ENCODE results near the gene PDCD11. TPM values are rescaled to one million over a fixed set of nuclear protein-coding genes. Genes with fewer than 3 reads are reported as not detected.

PDCD11 gene
- total RNA-seq, 1 donor from 2014 or later, result 25.1 TPM

GRCh38 chr10:103374263-103374662 lies 22.2 kb upstream of the PDCD11 start:
- no peaks in the 10 kb centered on the region for H3K27me3 ChIP-seq
- peaks cover 7% of the 10 kb centered on the region for H3K4me1 ChIP-seq
- H3K4me3 ChIP-seq, result no peak overlapping the region
- TF ChIP-seq, protein P1, sequence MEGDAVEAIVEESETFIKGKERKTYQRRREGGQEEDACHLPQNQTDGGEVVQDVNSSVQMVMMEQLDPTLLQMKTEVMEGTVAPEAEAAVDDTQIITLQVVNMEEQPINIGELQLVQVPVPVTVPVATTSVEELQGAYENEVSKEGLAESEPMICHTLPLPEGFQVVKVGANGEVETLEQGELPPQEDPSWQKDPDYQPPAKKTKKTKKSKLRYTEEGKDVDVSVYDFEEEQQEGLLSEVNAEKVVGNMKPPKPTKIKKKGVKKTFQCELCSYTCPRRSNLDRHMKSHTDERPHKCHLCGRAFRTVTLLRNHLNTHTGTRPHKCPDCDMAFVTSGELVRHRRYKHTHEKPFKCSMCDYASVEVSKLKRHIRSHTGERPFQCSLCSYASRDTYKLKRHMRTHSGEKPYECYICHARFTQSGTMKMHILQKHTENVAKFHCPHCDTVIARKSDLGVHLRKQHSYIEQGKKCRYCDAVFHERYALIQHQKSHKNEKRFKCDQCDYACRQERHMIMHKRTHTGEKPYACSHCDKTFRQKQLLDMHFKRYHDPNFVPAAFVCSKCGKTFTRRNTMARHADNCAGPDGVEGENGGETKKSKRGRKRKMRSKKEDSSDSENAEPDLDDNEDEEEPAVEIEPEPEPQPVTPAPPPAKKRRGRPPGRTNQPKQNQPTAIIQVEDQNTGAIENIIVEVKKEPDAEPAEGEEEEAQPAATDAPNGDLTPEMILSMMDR (IDR thresholded peaks at IDR 0.05), result no peak
- ATAC-seq, result no peak
- no peak overlapping the region for H3K27ac ChIP-seq
- no peaks in the 10 kb centered on the region for H3K9me3 ChIP-seq
- intact Hi-C loops (cut with DNase I), result no loop called here
- H3K36me3 ChIP-seq, result peaks cover 58% of the 10 kb centered on the region
- no peak for DNase-seq

- TF ChIP-seq, protein P1 (IDR thresholded peaks at IDR 0.05), result no peak
- intact Hi-C loops (cut with DNase I), result no loop called here
- no peak overlapping the region for H3K27ac ChIP-seq
- H3K9me3 ChIP-seq, result no peaks in the 10 kb centered on the region
- DNase-seq, result no peak
- ATAC-seq, result no peak
- no peaks in the 10 kb centered on the region for H3K27me3 ChIP-seq
- peaks cover 82% of the 10 kb centered on the region for H3K36me3 ChIP-seq
- H3K4me1 ChIP-seq, result no peaks in the 10 kb centered on the region
- H3K4me3 ChIP-seq, result no peak overlapping the region
Measured at GRCh38 chr10:103382769-103383168, 13.7 kb upstream of the PDCD11 start.

DNA sequence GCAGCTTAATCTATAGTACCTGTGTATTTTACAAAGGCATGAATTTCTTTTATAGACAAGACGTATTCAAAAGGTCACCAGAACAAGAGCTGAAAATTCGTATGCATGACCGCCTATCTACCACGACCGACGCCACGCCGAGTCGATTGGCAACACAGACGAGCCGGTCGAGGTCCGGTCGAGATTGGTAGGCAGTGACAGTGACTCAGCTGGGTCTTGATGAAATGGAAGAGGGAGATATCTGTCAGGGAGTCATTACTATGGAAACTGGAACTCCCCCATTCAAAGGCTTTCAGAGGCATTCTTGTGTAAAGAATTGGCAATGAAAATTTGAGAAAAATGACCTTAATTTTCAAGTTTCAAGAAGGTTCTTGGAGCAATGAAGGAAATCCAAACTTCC lies 2.2 kb upstream of the PDCD11 start:
- TF ChIP-seq, protein P1 (IDR thresholded peaks at IDR 0.05), result no peak
- Histone ChIP-seq H3K27me3 (no peaks in the 10 kb centered on the region), H3K9me3 (no peaks in the 10 kb centered on the region), H3K36me3 (peaks cover 44% of the 10 kb centered on the region), H3K4me3 (no peak overlapping the region), H3K27ac (no peak overlapping the region), H3K4me1 (peaks cover 21% of the 10 kb centered on the region)
- peak; percentile 32 for DNase-seq
- intact Hi-C loops (cut with DNase I), result no loop called here
- no peak for ATAC-seq

DNA sequence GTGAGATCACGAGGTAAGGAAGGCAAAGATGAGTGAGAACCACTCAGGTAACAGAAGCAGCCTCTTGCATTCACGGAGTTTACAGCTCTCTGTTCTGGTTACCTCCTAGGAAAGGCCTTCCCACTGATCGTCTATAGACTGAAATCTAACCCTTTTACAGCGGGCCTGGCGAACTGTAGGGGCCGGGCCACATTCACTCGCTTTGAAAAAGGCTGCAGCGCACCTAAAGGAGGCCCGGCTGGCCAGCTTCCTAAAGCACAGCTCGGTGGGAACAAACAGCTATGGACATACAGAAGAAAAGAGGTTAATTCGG lies 716 bp upstream of the PDCD11 start:
- Histone ChIP-seq H3K4me1 (peaks cover 21% of the 10 kb centered on the region), H3K27me3 (no peaks in the 10 kb centered on the region), H3K36me3 (peaks cover 44% of the 10 kb centered on the region), H3K27ac (peak overlapping the region; percentile 85), H3K9me3 (no peaks in the 10 kb centered on the region), H3K4me3 (peak overlapping the region; percentile 76)
- DNase-seq (no peak), ATAC-seq (no peak)
- TF ChIP-seq, protein P1 (IDR thresholded peaks at IDR 0.05), result no peak
- intact Hi-C loops (cut with DNase I), result no loop called here

- Histone ChIP-seq H3K4me1 (peaks cover 21% of the 10 kb centered on the region), H3K36me3 (peaks cover 44% of the 10 kb centered on the region), H3K4me3 (peak overlapping the region; percentile 76), H3K27me3 (no peaks in the 10 kb centered on the region), H3K27ac (peak overlapping the region; percentile 61), H3K9me3 (no peaks in the 10 kb centered on the region)
- intact Hi-C loops (cut with DNase I), result no loop called here
- no peak for ATAC-seq
- no peak for DNase-seq
- TF ChIP-seq, protein P1 (IDR thresholded peaks at IDR 0.05), result no peak
Measured at GRCh38 chr10:103396789-103397087, 312 bp downstream of the PDCD11 start.

- TF ChIP-seq, protein P1 (IDR thresholded peaks at IDR 0.05), result no peak
- no peaks in the 10 kb centered on the region for H3K27me3 ChIP-seq
- peak overlapping the region; percentile 76 for H3K4me3 ChIP-seq
- H3K27ac ChIP-seq, result no peak overlapping the region
- ATAC-seq (no peak), DNase-seq (no peak)
- peaks cover 43% of the 10 kb centered on the region for H3K36me3 ChIP-seq
- H3K9me3 ChIP-seq, result no peaks in the 10 kb centered on the region
- H3K4me1 ChIP-seq, result peaks cover 21% of the 10 kb centered on the region
- intact Hi-C loops (cut with DNase I), result no loop called here
Measured at GRCh38 chr10:103397191-103397825, 882 bp downstream of the PDCD11 start.

Measured in upper lobe of right lung (tissue), 1 donor.